Measurements from ENCODE around the gene ZNF740. TPM values are rescaled to one million over a fixed set of nuclear protein-coding genes. Genes with fewer than 3 reads are reported as not detected.

ZNF740 gene
- total RNA-seq, 1 experiment from 2014 or later, result 46.8 TPM

- CTCF ChIA-PET, result interaction anchor here (0.6 to 1.0 kb wide), 3 partner anchors 10 to 27 kb away, joined by 3 to 4 read pairs (median 3); partner anchors contain the start of gene ZNF740
- intact Hi-C loops (cut with micrococcal nuclease; ENCODE audit: unreplicated experiment), result no loop called here
- no peak for DNase-seq (ENCODE audit: low read depth, low spot score)
Observed at GRCh38 chr12:53207042-53207441, 26.5 kb downstream of the ZNF740 start, which contains the start of gene ITGB7. Gene ITGB7 (minus strand): TSS chr12:53207251. CDS start chr12:53200443, 6,808 bp downstream.

GRCh38 chr12:53208435-53208834 is 27.9 kb downstream of the ZNF740 start:
- Histone ChIP-seq H3K4me3 (ENCODE audit: low read depth in 2 of 2, low read length in 2 of 2) (no peak overlapping the region), H3K27me3 (ENCODE audit: control insufficient read depth, insufficient read depth, low read length) (no peaks in the 10 kb centered on the region), H3K36me3 (ENCODE audit: control insufficient read depth, insufficient read depth, low read length) (no peaks in the 10 kb centered on the region; the same call in 1 of the 2 replicates), H3K9me3 (ENCODE audit: control insufficient read depth, insufficient read depth, low read depth, low read length) (no peaks in the 10 kb centered on the region), H3K4me1 (ENCODE audit: control insufficient read depth, insufficient read depth, low read length) (no peaks in the 10 kb centered on the region; the same call in 1 of the 2 replicates), H3K27ac (ENCODE audit: low read length) (no peak overlapping the region)
- in situ Hi-C loops (cut with HindIII; ENCODE audit: low pct_unique_long_range_greater_than_20kb, low sequenced_read_pairs) (no loop called here), intact Hi-C loops (cut with micrococcal nuclease; ENCODE audit: unreplicated experiment) (no loop called here)
- POLR2A ChIA-PET, result no interaction called here
- no peak for DNase-seq (ENCODE audit: low read depth, low spot score)
- ATAC-seq, result no peak
- CTCF ChIA-PET, result no interaction called here
- TF ChIP-seq, protein P1, sequence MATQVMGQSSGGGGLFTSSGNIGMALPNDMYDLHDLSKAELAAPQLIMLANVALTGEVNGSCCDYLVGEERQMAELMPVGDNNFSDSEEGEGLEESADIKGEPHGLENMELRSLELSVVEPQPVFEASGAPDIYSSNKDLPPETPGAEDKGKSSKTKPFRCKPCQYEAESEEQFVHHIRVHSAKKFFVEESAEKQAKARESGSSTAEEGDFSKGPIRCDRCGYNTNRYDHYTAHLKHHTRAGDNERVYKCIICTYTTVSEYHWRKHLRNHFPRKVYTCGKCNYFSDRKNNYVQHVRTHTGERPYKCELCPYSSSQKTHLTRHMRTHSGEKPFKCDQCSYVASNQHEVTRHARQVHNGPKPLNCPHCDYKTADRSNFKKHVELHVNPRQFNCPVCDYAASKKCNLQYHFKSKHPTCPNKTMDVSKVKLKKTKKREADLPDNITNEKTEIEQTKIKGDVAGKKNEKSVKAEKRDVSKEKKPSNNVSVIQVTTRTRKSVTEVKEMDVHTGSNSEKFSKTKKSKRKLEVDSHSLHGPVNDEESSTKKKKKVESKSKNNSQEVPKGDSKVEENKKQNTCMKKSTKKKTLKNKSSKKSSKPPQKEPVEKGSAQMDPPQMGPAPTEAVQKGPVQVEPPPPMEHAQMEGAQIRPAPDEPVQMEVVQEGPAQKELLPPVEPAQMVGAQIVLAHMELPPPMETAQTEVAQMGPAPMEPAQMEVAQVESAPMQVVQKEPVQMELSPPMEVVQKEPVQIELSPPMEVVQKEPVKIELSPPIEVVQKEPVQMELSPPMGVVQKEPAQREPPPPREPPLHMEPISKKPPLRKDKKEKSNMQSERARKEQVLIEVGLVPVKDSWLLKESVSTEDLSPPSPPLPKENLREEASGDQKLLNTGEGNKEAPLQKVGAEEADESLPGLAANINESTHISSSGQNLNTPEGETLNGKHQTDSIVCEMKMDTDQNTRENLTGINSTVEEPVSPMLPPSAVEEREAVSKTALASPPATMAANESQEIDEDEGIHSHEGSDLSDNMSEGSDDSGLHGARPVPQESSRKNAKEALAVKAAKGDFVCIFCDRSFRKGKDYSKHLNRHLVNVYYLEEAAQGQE (IDR thresholded peaks at IDR 0.05; ENCODE audit: insufficient read depth in 1 of 2, low read depth in 2 of 2, low read length in 1 of 2), result no peak
- TF ChIP-seq CTCF (IDR thresholded peaks at IDR 0.05), result no peak
- TF ChIP-seq TCF7L2 (IDR thresholded peaks at IDR 0.05; ENCODE audit: low read depth, low read length), result no peak
- TF ChIP-seq SIN3A (IDR thresholded peaks at IDR 0.05; ENCODE audit: borderline replicate concordance, insufficient read depth, low read depth, low read length), result no peak
- TF ChIP-seq POLR2AphosphoS5 (IDR thresholded peaks at IDR 0.05; ENCODE audit: low read depth, low read length), result no peak
- no TSS peak for BruUV-seq (replicated peaks)

More at GRCh38 chr12:53207042-53207441, 26.5 kb downstream of the ZNF740 start, which contains the start of gene ITGB7:
- no peaks in the 10 kb centered on the region; the same call in 1 of the 2 replicates for H3K4me1 ChIP-seq (ENCODE audit: control insufficient read depth, insufficient read depth, low read length)
- H3K27ac ChIP-seq (ENCODE audit: low read length), result no peak within 1 kb of the TSS
- no peaks in the 10 kb centered on the region; the same call in 1 of the 2 replicates for H3K36me3 ChIP-seq (ENCODE audit: control insufficient read depth, insufficient read depth, low read length)
- H3K4me3 ChIP-seq (ENCODE audit: low read depth in 2 of 2, low read length in 2 of 2), result no peak within 1 kb of the TSS
- ATAC-seq, result no peak
- in situ Hi-C loops (cut with HindIII; ENCODE audit: low pct_unique_long_range_greater_than_20kb, low sequenced_read_pairs), result no loop called here
- TF ChIP-seq POLR2AphosphoS5 (IDR thresholded peaks at IDR 0.05; ENCODE audit: low read depth, low read length) (no peak), TCF7L2 (IDR thresholded peaks at IDR 0.05; ENCODE audit: low read depth, low read length) (no peak), SIN3A (IDR thresholded peaks at IDR 0.05; ENCODE audit: borderline replicate concordance, insufficient read depth, low read depth, low read length) (no peak), CTCF (IDR thresholded peaks at IDR 0.05) (no peak)
- TF ChIP-seq, protein P1 (IDR thresholded peaks at IDR 0.05; ENCODE audit: insufficient read depth in 1 of 2, low read depth in 2 of 2, low read length in 1 of 2), result no peak
- no peaks in the 10 kb centered on the region for H3K27me3 ChIP-seq (ENCODE audit: control insufficient read depth, insufficient read depth, low read length)
- POLR2A ChIA-PET, result no interaction called here
- BruUV-seq (replicated peaks), result no TSS peak
- H3K9me3 ChIP-seq (ENCODE audit: control insufficient read depth, insufficient read depth, low read depth, low read length), result no peaks in the 10 kb centered on the region

All from Panc1 (cell line).